Measurements from ENCODE around the gene PROM1.
A peak's percentile ranks its signal among the peaks of the same experiment; 100 is the strongest.

Gene PROM1

DNA sequence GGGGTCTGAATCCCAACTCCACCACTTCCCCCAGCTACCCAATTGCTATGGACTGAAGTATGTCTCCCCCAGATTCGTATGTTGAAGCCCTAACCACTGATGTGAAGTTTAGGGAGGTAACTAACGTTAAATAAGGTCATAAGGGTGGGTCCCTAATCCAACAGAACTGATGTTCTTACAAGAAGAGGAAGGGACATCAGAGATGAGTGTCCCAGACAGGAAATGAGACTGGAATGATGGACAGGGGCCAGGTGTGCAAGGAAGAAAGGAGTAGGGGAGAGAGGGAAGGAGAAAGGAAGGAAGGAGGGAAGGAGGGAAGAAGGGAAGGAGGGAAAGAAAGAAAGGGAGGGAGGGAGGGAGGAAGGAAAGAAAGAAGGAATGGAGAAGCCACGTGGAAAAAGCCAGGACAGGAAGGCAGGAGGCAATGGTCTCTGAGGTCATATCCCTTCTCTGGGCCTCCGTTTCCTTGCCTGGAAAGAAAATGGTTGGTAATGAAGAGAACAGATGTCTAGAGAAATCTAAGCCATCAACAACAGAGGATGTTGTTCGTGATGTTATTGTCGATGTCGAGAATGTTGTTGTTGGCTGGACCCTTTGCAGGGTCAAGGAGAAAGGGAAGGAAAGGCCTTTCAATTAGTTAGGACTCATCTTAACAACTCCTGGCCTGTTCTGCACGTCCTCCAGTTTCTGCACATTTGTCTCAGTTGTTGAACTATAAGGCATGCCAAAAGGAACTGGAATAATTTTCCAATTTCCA is 61.8 kb downstream of the PROM1 start:
- DNase-seq, result no peak

GRCh38 chr4:16019649-16020048 is 64.2 kb downstream of the PROM1 start:
- DNase-seq, result no peak

DNA sequence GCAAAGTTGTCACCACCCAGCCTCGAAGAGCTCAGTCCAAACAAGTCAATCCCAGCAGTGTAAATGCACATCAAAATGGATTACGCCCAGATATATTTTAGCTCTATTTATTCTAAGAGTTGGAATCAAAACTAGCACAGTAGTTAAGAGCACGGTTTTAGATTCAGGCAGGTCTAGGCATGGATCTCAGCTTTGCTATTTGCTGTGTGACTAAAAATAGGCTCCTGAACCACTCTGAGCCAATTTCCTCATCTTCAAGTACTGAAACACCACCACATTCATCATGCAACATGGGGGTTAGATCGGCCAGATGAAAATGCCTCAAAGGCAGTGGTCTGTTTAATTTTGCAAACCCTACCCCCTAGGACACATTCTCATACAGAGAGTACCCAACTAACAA is 65.0 kb downstream of the PROM1 start:
- DNase-seq, result no peak

DNA sequence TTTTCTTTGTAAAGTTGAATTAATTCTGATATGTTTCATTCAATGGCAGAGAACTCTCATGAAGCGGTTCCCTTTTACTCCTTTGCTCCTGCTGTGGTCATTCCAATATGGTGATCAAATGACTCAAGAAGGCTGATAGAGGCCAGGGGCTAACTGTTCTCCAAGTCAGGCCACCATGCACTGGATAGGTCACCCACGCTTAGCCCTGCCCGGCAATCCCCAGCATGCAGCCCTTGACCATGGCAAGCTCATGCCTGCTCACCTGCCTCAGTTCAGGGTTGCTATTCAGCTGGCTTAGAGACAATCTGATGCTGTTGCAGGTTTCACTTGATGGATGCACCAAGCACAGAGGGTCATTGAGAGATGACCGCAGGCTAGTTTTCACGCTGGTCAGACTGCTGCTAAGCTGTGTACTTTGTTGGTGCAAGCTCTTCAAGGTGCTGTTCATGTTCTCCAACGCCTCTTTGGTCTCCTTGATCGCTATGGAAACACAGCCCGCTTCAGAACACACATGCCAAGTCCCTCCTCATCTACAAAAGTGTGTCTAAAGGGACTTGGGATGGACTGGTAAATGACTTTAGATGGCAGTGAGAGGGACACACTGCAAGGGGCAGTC is 65.7 kb downstream of the PROM1 start:
- DNase-seq, result no peak

GRCh38 chr4:16016536-16016935 is 67.3 kb downstream of the PROM1 start:
- no peak for DNase-seq

GRCh38 chr4:16011173-16011572 is 72.7 kb downstream of the PROM1 start:
- no peak for DNase-seq

- no peak for DNase-seq
These were observed 74.7 kb downstream of the PROM1 start for GRCh38 chr4:16009153-16009552.

- DNase-seq, result peak; percentile 7
These were observed 76.2 kb downstream of the PROM1 start for GRCh38 chr4:16007471-16008095.

DNA sequence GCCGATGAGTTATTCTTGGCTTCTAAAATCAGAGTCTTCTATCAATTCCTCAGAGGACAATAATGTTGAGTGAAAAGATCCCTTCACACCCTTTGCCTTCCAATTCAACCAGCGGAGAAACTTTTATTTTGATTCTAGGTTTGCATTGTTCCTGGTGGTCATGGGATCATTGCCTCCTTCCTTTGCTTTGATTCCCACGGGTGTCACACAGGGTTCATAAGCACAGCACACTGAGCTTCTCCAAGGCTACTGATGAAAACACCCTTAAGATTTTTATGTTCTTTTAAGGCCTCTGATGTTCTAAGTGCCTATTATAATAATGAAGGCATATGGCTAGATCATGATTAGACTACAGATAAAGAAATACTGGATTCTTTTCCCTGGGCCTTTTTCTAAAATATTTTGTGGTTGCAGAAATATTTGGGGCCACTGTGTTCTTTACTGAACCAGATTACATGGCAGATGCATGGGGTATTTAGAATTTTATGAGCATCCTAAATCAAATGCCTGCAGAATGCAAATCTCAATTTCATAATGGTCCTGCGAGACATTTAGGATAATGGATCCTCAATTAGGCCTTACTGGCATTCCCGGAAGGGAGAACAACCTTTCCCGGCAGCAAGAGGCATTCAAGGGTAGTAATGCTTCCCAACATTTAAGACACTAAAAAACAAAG is 76.9 kb downstream of the PROM1 start:
- DNase-seq, result no peak

GRCh38 chr4:16005676-16006075 is 78.1 kb downstream of the PROM1 start:
- DNase-seq, result no peak

DNA sequence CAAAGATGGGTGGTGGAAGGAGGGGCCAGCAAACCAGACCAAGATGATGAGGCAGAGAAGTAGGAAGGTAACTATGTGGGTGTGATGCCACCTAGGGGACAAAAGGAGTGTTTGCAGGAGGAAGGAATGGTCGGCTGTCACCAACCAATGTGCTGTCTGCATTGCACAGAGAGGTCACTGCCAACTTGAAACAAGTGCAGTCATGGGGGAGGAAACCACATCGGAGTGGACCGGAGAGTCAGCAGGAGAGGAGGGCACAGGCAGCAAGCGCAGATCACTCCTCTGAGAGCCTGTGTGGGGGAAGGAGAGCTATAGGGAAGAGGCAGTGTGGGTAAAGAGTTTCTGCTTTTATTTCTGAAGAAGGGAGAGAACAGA is 82.4 kb downstream of the PROM1 start:
- DNase-seq, result peak; percentile 32

- no peak for DNase-seq
These were observed 82.9 kb downstream of the PROM1 start for GRCh38 chr4:16000708-16001483.

DNA sequence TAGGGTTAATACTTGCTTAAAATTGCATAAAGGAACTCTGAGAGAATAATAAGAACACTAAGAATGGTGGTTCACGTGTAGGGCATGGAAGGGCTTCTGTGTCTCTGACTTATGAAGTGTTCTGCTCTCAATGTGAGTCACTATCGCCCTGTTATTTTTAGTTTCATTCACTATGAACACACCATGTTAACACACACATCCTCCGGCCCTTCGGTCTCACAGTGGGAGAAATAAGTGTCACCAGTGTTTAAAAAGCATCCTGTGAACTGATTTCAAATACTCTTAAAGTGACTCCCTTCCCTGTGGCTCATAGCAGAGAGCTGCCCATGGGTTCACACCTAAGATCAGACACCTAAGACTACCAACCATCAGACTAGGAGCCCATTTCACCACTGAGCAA is 87.0 kb downstream of the PROM1 start:
- DNase-seq, result no peak

GRCh38 chr4:15995826-15996225 is 88.0 kb downstream of the PROM1 start:
- no peak for DNase-seq

DNA sequence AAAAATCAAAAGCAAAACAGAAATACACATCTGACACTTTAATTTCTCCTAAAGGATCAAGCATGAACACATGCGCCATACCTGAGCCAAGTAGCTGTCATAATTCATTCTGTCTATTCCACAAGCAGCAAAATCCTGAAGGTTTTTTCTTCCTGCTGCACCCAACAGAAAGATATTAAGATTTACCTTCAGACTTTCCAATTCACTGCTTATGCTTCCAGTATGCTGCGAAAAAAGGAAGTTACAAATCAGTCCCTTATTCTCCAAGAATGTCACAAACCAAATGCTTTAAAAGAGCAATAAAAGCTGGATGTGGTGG is 91.7 kb downstream of the PROM1 start:
- DNase-seq, result no peak

DNA sequence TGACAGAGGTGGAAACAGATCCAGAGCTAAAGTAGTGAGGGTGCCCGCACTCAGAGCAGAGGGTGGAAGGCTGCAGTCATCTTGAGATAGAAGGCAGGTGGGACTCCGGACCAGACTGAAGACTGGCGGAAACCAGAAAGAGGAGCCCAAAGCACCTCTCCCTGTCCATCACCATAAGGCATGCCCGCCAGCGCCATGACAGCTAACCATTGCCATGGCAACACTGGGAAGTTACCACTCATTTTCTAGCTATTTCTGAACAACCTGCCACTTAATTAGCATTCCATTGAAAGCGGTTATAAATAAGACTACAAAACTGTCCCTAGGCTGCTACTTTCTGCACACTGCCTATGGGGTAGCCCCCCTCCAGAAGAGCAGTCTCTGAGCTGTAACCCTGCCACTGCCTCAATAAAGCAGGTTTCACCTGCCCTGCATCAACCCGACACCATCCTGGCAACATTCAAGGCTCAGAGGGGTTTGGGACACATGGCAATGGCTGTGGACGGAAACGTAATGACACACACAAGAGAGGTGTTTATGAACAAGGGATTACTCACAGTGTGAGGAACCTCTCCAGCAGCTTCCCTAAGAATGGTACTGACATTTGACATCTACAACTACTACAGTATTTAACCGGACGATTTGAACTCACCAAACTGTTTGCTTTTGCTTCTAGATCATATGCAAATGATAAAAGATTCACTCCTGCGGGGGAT is 93.1 kb downstream of the PROM1 start:
- DNase-seq, result no peak

DNA sequence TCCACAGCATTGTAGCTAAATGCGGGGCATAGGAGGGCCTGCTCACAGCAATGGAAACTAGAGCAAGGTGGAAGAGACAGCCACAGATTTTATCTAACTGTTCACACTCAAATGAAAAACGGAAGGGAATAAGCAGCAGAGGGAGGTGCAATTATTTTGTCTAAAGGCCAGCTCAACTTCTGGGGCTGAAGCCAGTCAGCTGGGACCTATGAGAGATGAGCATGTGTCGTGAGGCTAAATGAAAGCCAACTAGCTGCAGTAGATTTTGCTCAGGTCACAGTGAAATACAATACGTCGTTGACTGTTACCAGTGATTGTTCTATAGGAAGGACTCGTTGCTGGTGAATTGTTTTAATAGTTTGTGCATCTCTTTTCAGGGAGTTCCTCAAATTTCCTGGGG is 94.4 kb downstream of the PROM1 start:
- DNase-seq, result no peak

GRCh38 chr4:15988222-15988621 is 95.6 kb downstream of the PROM1 start:
- DNase-seq, result no peak

- DNase-seq, result no peak
These were observed 96.9 kb downstream of the PROM1 start for GRCh38 chr4:15986907-15987306.

DNA sequence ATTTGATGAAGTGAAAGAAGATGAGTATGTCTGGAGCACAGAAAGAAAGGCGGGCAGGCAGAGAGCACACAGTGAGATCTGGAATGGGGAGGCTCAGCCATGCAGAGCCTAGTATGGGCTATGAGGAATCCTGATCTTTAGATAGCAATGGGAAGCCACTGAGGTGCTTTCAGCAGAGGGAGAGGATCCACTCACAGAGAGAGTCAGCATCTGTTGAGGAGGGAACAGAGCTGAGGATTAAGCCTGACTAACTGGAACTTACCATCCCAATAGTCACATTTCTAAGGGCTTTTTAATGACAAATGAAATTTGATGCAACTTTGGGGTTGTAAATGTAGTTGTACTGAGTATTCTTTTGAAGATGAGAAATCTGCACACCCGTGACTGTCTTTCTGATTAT is 100.2 kb downstream of the PROM1 start:
- DNase-seq, result no peak

GRCh38 chr4:15982842-15983524 is 100.8 kb downstream of the PROM1 start:
- DNase-seq, result no peak

All from DMS 273 treated with DMSO at 0.1 percent for 48 hours (cell line).